ENCODE results near the gene CDC42BPA.

GRCh38 chr1:226976978-226977642 is 341.2 kb downstream of the CDC42BPA start:
- no peak for TF ChIP-seq POLR2A (IDR thresholded peaks at IDR 0.05)
- TF ChIP-seq, protein P1, sequence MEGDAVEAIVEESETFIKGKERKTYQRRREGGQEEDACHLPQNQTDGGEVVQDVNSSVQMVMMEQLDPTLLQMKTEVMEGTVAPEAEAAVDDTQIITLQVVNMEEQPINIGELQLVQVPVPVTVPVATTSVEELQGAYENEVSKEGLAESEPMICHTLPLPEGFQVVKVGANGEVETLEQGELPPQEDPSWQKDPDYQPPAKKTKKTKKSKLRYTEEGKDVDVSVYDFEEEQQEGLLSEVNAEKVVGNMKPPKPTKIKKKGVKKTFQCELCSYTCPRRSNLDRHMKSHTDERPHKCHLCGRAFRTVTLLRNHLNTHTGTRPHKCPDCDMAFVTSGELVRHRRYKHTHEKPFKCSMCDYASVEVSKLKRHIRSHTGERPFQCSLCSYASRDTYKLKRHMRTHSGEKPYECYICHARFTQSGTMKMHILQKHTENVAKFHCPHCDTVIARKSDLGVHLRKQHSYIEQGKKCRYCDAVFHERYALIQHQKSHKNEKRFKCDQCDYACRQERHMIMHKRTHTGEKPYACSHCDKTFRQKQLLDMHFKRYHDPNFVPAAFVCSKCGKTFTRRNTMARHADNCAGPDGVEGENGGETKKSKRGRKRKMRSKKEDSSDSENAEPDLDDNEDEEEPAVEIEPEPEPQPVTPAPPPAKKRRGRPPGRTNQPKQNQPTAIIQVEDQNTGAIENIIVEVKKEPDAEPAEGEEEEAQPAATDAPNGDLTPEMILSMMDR (IDR thresholded peaks at IDR 0.05) = no peak
